GM18907 (cell line): Measurements from ENCODE around the gene BAIAP2.
A peak's percentile ranks its signal among the peaks of the same experiment; 100 is the strongest.
"Not testable (repeated sequence)": the region's sequence is repeated elsewhere in the genome, so short reads cannot be mapped to it uniquely, and the experiment has no call there.

Source experiments
- ATAC-seq: cut with Tn5 transposase; IDR thresholded peaks from one replicate; pipeline ENCODE4 v1.9.1; 2021; ENCODE audit warnings: mild to moderate bottlenecking, moderate library complexity; ENCODE audit not compliant: unreplicated experiment

Gene BAIAP2

DNA sequence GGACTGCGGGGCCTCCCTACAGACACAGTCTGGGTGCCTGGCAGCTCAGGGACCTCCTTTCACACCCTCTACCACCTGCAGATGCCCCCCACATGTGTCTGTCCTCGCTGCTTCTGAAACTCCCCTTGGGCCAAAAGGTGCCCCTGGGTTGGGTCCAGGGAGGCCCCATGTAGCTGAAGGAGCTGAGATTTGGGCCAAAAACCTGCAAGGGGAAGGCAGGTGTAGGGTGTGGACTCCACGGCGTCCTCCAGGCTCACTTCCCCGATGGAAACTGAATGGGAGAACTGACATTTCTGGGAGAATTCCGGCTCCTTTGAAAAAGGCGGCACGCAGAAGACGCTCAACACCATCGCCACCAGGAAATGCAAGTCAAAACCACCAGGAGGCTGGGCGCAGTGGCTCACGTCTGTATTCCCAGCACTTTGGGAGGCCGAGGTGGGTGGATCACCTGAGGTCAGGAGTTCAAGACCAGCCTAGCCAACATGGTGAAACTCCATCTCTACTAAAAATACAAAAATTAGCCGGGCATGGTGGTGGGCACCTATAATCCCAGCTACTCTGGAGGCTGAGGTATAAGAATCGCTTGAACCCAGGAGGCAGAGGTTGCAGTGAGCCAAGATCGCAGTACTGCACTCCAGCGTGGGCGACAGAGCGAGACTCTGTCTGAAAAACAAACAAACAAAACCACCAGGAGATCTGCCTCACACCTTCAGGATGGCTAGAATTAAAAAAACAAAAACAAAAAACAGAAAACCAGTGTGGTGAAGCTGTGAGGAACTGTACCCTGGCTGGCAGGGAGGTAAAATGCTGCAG, 13.2 kb upstream of the BAIAP2 start:
- no peak for ATAC-seq

DNA sequence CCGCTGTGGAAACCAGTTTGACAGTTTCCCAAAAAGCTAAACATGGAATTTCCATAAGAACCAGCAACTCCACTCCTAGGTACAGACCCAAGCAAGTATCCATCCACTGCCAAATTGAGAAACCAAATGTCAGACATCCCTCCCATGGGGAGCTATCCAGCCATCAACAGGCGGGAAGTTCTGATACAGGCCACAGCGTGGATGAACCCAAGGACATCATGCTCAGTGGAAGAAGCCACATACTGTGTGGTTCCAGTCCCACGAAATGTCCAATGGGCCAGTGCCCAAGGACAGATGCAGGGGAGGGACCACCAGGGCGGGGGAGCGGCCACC, 12.6 kb upstream of the BAIAP2 start:
- ATAC-seq, result no peak

DNA sequence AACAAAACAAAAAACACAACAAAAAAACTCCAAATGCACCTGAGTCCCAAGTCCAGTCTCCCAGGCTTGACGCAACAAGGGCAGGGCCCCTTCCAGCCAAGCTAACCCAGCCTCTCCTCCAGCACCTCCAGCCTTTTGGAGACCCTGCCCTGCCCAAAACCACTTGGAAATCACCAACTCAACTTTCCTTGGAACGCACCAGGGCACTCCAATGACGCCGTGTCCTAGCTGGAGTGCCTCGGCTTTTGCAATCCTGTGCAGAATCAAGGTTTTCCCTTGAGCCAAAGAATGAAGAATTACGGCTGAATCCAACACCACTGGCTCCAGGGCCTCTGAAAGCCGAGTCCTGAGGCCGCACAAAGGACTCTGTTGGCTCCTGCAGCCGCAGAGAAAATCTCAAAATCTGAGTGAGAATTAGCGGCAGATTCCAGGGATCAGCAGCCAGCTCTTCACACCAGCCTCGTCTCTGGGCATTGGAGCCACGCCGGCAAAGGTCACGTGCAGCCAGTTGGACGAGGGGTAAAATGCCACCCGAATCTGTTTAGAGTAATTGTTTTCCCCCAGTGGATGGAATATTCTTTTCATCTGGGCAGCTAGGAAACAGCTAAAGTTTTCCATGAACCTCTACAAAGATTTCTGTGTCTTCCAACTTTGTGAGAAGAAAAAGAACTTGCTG, 9.7 kb upstream of the BAIAP2 start:
- ATAC-seq, result no peak

DNA sequence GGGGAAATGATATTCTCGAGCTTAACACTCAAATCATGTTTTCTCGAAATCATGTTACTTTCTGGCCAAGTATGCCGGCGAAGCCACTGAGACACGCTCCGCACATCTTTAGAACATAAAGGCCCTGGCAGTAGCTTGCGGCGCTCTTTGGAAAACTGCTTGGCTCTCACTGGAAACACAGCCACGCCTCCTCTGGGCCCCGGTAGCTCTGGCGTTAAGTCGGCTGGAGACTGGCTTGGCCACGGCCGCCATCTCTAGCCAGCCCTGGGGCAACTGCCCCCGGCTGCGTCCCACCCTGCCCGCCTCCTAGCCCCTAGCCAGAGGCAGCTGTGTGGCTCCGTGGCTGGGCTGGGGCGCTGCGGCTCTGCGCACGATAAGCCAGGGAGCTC, 9.2 kb upstream of the BAIAP2 start:
- no peak for ATAC-seq

DNA sequence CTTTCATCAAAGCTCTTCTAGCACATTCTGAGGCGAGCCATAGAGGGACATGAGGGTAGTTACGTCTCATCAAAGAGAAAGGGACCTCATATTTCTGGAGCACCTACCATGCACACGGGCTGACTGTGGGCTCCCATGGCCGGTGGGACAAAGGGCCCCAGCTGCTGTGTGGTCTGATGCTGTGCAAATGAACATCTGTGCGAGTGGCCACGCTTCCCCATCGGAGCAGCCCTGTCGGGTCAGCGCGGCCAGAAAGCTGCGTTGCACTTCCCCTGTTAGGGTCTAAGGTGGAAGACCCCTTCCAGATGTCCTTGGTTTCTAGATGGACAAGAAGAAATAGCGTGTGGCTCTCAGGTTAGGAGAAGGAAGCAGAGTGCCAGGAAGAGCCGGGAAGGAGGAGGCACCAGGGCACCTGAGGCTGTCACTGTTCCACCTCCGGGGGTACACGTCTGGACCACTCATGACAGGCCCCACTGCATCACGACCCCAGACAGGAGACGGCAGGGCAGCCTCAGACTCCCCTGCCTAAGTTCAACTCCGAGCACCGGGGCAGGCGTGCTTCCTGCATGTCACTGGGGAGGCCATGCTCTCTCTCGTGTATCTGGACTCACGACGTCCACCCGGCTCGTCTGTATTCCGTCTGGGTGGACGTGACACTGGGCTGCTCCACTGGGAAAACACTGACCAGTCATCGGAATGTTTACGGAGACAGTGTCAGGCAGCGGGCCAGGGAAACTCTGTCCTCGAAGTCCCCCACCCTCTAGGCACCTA, 8.5 kb upstream of the BAIAP2 start:
- no peak for ATAC-seq

DNA sequence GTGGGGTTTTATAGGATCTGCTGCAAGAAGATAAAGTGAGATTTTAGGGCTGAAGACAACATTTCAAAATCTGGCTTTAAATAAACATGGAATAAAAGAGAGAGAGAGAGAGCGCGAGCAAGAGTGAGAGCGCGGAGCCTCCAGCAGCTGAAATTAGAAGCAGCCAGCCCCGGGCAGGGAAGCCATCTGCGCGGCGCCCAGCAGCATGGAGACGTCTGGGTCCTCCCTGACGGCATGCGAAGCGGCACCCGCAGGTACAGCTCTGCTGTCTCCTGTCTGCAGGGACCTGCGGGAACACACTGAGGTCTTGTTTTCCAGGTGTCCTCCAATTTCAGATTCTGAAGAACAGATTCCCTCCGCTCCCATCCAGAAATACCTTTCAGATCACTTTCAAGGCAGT, 7.9 kb upstream of the BAIAP2 start:
- no peak for ATAC-seq

DNA sequence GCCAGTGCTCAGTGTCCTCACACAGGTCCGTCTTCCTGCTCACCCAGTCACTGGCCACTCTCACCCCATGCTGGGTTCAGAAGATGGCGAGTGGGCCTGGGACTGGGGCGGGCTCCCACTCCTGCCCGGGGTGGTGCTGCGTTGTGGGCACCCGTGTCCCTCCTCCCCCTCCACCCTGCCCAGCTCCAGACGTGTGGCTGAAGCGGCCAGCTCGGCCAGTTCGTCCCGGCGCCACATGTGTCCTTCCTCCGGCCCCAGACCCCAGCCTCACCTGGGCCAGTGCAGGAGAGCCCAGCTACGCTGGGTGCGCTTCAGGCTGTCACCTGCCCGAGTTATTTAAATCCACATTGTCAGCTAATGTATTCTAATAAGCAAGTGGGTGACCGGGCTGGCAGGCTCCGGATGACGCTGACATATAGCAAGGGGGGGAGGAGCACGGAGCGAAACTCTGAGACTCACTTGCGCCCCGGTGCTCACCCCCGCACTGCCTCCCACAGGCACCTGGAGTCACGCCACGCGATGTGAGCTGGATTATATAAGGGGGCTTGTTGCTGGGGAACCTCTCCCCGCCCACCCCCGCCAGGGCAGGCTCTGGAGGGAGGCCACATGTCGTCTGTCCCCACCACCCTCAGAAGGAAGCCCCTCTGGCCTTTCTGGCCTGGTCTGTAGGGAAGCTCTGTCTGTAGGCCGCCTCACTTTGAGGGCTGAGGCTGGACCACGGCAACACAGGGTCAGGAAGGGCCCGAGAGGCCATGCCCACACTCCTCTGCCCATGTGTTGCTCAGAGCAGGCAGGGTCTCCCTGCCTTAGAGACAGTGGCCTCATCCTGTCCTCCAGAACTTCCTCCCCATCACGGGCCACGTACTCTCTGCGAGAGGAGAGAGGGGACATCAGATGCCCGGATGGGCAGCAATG, 7.1 kb upstream of the BAIAP2 start:
- no peak for ATAC-seq

DNA sequence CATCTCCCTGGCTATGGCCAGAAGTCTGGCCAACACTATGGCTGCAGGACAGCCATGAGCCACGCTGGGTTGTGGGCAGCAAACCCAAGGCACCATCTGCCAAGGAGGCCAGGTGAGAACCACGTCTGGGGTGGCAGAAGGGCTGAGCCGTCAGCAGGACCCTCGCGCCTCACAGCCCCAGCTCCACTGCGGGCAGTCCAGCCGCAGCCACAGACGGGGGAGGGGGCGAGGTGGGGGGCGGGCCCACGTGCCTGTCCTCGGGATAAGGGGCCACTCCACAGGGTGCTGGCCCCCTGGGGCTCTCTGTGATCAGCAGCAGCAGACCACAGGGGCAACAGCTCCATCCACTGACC, 6.5 kb upstream of the BAIAP2 start:
- ATAC-seq, result no peak

DNA sequence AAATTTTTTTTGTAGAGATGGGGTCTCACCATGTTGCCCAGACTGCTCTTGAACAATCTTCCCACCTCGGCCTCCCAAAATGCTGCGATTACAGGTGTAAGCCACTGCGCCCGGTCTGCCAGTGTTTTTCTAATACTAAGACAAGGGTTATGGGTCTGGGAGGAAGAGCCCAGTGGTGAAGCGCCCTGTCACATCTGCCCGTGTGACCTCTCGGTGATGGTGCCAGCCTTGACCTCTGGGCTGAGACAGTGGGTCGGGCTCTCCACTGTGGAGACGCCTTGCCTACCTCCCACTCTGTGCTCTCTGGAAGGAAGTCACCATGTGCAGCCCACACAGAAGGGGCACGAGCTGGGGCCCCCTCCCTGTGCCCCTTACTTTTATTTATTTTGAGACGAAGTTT, 5.1 kb upstream of the BAIAP2 start:
- ATAC-seq, result no peak

DNA sequence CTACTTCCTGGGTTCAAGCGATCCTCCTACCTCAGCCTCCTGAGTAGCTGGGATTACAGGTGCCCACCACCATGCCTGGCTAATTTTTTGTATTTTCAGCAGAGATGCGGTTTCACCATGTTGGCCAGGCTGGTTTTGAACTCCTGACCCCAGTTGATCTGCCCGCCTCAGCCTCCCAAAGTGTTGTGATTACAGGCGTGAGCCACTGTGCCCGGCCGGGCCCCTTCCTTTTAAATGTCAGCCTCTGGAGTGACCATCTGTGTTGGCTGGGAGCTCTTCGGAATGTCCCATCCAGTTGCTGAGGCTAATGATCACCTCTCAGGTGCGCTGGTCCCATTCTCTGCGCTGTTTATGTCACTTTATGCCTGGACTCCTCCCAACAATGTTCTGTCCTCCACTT, 4.6 kb upstream of the BAIAP2 start:
- not testable (repeated sequence) for ATAC-seq

DNA sequence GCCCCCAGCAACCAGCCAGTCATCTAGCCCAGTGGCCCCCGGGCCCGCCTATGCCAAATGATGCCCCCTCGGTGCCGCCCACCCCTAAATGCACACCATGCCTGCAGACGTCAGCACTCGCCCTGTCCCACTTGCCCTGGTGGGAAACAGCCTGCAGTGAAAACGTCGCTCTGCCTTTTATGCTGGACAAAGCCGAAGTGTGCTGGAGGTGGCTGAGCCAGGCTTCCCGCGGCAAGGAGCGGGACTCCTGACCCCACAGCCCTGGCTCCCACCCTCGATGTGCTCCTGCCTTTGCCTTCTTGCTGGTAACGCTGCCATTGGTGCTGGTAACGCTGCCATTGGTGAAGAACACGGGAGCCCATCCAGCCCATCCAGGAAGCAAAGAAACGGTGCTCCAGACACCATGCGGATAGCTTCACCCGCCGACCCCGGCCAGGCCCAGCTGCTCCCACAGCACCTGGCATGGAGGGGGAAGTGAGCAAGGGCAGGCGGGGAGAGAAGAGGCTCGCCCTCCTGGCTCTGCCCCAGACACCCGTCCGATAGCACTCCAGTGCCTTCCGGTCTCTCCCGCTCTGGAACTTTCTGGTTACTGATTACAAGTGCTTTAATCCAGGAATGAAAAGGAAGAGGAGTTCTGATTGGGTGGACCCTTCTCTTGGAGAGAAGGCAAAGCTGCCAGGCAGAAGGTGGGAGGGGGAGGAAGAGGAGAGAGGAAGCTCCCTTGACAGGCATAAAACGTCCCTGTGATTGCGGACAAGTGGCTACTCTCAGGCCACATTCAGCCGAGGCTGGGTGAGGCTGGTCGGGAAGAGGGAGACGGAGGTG, 4.0 kb upstream of the BAIAP2 start:
- ATAC-seq, result no peak

DNA sequence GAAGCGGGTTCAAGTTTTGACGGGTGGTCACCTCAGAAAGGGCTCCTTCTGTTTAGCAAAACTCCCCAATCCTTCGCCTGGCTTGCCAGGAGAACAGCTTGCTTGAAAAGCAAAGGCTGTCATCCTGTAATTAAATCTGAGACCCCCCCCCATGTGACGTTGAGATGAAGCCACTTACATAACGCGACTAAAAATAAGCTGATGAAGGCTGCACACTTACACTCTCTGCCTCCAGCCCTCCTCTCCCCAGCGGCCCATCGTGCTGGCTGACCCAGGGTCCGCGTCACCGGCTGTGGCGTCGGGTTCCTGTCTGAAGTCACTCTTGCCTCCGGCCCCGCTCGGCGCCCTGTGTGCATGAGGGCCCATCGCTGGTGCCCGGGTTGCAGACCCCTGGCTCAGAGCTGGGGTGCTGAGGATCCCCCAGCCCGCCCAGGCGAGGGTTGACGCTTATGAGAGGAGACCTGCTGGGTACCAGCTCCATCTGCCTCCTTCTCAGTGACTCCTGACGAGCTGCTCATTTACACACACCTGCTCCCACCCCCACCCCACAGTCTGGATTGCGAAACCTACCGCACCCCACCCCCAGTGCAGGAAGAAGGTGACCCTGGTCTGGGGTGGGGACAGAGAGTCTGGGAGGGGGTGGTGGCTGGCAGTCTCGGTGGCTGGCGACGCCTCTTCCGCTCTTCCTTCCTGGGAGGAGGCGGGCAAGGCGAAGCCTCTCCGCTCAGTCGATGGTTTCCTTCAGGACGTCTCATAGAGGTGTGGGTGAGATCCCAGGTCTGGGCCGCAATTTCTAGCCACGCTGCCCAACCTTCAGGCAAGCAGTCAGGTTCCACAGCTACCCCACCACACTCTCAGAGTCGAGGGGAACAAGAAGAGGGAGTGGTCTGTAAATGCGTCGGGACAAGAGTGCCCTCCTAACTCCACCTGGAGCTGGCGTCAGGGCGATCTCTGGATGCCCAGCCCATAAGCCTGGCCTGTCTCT, 3.1 kb upstream of the BAIAP2 start:
- no peak for ATAC-seq

DNA sequence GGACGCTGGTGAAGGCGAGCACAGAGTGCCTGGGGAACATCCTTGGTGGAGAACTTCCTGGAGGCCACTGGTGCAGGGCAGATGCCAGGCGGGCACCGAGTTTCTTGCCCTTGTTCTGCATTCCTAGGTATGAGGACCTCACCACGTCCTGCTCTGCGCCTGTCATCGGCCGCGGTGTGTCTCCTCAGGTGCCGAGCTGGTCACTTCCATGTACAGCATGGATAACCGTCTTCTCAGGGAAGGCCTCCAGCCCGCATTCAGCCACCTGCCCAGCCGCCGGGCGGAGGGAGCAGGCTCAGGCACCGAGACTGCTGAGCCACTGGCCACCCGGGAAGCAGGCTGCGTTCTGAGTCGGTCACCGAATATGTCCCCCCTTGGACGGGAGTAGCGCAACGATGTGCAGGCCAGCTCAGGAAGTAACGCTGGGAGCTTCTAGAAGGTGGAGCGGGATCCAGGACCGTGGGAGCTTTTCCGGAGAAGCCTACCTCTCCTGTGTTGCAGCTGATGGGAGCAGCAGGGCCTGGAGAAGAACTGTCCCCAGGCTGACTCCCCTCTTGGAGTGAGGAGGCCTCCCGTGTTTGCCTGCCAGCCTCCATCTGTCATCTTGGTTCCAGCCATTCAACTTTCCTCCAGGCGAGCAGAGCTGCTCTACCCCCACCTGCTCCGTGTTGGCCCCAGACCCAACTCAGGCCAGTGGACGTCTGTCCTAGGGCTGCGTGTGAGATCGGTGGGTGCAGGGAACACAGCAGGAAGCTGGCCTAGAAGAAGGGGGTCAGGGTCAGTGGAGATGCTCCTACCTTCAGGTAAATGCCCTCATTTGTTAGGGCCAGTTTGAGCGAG, 2.1 kb upstream of the BAIAP2 start:
- ATAC-seq, result no peak

DNA sequence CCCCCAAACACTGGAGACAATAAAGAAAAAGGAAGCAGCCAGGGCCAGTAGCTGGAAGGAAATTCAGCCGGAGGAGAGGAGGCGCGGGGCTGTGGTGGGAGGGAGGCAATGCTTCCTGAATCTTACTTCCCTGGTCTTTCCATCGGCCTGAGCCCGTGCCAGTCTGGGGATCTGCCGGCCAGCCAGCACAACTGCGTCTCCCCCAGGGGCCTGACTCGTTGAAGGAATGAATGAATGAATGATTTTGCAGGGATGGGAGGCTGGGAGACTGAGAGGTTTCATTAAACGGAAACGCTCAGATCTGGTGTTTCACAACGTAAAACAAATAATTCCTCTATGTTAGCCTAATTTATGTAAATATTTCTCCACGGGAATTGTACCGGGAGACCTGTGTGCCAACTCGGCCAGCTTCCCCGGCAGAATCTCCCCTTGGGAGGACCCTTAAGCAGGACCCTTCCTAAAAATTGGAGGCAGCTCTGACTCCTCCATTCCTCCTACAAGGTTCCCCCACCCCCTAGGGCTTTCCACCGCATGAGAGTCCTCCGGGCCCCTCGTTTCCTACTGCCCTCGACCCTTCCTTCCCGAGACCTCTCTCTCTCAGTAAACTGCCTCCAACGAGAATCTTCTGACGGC, 1.3 kb upstream of the BAIAP2 start:
- ATAC-seq, result no peak

DNA sequence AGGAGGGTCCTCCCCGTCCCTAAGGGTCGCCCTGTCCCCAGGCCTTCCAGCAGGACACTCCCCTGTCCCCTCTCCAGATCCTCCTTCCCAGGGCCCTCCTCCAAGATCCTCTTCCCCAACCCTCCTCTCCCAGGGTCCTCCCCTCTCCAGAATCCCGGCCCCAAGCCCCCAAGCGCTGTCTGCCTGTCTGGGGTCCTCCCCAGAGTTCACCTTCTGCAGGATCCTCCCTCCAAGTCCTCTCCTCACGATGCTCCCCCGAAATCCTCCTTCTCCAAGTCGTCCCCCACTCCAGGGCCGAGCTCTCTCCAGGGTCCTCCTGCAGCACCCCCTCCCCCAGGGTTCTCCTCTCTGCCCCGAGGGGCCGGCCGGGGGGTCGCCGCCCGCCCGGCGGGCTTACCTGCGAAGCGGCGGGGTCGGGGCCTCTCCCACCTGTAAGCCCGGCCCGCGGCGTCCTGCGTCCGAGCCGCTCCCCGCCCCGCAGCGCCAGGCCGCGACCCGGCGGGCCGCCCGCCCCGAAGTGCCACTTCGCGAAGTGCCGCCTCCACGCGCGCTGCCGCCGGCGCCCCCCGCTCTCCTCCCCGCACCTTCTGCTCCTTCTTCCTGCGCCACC, 678 bp upstream of the BAIAP2 start:
- ATAC-seq, result peak; percentile 4

DNA sequence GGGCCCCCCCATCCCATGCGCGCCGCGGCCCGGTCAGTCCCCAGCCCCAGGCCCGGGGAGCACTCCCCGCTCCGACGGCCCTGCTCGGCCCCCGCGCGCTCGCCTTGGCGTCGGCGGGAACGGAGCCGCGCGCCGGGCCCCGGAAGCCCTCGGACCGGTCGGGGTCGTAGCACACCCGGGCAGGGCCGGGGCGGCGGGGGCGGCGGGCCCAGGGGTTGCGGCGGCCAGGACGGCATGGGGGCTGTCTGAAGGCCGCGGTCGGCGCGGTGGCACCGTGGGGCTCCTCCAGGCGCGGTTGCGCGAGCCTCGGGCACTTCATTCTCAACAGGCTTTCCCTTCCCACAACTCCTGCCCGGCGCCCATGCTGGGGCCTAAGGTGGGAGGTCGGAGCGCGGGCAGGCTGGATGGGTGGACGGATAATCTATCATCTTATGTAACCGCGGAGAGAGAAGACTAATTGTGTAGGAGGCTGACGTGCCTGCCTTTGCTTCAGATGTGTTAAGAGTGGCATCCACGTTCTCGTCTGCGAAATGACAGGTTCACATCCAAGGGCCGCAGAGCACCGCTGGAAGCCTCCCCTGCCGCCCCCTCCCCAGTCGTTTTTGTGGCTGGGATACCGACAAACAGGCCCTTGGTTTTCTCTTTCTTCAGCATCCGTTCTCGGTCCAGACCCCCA, 708 bp downstream of the BAIAP2 start:
- ATAC-seq, result peak; percentile 8
